Epithelial cell of esophagus (primary cell): ENCODE data around the gene CREBBP.

Experiments
- DNase-seq: peaks from one replicate; pipeline ENCODE4 v3.0.0; 2010; ENCODE audit warnings: low read depth
- H3K4me3 ChIP-seq: 2 replicates; pipeline ENCODE4 v1.5.1; 2011; ENCODE audit warnings: mild to moderate bottlenecking, low read length, control low read depth
- TF ChIP-seq, protein P1 (sequence below): IDR thresholded peaks from 2 replicates; pipeline ENCODE4 v1.5.1; 2011; ENCODE audit warnings: low read depth, mild to moderate bottlenecking, low read length, control low read depth, inconsistent platforms; ENCODE audit not compliant: insufficient read depth; ENCODE audit errors: missing control alignments

Gene CREBBP

DNA sequence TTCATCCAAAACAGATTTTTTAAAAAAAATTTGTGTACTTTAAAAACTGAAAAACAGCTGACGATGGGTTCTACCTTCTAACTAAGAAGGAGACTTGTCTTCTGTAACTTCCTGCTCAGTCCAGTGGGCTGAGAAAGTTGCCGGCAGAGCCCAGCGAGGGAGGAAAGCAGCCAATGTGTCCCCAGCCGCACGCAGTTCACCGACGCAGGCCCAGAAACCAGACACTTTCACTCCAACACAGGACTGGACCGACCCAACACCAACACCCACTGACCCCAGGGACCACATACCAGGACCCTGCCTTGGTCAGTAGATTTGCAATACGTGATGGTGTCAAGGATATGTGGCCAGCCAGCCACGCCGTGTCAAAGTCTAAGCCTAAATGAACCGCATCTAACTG, 188.8 kb downstream of the CREBBP start:
- TF ChIP-seq, protein P1, sequence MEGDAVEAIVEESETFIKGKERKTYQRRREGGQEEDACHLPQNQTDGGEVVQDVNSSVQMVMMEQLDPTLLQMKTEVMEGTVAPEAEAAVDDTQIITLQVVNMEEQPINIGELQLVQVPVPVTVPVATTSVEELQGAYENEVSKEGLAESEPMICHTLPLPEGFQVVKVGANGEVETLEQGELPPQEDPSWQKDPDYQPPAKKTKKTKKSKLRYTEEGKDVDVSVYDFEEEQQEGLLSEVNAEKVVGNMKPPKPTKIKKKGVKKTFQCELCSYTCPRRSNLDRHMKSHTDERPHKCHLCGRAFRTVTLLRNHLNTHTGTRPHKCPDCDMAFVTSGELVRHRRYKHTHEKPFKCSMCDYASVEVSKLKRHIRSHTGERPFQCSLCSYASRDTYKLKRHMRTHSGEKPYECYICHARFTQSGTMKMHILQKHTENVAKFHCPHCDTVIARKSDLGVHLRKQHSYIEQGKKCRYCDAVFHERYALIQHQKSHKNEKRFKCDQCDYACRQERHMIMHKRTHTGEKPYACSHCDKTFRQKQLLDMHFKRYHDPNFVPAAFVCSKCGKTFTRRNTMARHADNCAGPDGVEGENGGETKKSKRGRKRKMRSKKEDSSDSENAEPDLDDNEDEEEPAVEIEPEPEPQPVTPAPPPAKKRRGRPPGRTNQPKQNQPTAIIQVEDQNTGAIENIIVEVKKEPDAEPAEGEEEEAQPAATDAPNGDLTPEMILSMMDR, result no peak
- no peak for DNase-seq
- H3K4me3 ChIP-seq, result no peak overlapping the region

DNA sequence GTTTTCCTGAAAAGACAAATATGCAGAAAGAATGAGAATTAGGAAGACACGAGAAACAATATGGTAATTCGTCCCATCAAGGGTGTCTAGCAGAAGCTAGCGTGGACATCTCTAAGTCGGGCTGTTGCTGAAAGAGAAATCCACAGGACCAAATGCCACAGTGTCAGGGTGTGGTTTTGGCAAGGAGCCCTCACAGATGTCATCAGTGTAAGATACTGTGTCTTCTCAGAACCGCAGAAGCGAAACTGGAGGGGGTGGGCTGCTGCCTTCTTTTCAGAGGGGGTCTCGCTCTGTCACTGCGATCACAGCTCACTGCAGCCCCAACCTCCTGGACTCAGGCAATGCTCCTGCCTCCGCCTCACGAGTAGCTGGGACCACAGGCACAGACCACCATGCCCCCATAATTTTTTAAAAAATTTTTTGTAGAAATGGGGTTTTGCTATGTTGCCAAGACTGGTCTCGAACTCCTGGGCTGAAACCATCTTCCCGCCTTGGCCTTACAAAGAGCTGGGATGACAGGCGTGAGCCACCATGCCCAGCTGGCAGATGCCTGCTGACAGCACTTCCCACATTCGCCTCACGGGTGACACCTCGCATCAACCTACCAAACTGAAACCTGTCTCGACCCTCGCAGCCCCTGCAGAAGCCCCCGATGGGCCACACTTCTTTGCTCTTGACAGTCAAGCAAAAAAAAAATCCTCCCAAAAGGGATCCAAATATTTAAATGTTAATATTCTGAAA, 189.4 kb downstream of the CREBBP start:
- DNase-seq, result no peak
- H3K4me3 ChIP-seq, result no peak overlapping the region
- TF ChIP-seq, protein P1, result no peak

DNA sequence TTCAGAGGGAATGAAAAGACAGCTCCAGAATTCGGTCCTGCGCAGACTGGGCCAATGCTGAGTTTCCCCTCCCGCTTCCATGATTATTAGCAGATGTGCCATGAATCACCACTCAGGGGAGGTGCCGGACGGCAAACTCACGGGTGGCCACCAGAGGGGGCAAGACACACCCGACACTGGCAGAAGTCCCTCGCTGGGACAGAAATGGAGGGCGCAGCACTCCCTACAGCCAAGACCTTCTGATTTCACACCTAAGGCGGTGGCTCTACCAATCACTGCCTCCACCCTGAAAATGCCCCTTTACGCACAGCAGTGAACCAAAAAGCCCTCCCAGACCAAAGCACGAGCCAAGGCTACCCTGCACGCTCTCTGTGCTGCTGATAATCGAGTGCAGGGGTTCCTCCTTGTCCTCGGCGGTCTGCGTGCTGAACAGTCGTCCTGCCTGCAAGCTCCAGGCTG, 190.0 kb downstream of the CREBBP start:
- H3K4me3 ChIP-seq, result no peak overlapping the region
- TF ChIP-seq, protein P1, result peak; percentile 95
- DNase-seq, result peak; percentile 91

DNA sequence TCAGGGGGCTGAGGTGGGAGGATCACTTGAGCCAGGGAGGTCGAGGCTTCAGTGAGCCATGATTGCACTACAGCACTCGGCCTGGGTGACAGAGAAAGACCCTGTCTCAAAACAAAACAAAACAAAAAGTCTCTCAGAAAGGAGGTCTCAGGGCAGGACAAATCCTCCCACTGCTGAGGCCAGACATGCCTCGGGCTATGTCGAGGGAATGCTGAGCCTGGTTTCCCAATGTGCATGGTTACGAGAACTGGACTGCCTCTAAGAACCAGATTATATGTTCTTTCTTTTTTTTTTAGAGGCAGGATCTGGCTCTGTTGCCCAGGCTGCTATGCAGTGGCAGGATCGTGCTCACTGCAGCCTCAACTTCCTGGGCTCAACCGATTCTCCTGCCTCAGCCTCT, 190.8 kb downstream of the CREBBP start:
- no peak for DNase-seq
- no peak overlapping the region for H3K4me3 ChIP-seq
- TF ChIP-seq, protein P1, result no peak

DNA sequence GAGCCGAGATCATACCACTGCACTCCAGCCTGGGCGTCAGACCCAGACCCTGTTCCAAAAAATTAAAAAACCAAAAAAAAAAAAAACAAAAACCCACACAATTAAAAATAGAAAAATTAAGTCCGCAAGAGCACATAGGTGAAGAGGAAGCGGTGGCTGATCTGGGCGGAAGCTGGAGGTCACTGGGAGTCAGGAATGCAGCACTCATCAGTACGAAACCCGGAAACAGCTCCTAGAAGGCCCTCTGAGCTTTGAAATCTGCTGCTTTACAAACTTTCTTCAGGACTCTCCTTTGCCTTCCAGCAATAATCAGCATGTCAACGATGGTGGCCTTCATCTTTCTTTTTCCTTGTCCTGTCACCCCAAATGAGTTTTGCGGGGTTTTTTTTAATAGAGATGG, 192.7 kb downstream of the CREBBP start:
- no peak for DNase-seq
- TF ChIP-seq, protein P1, result no peak
- H3K4me3 ChIP-seq, result no peak overlapping the region

DNA sequence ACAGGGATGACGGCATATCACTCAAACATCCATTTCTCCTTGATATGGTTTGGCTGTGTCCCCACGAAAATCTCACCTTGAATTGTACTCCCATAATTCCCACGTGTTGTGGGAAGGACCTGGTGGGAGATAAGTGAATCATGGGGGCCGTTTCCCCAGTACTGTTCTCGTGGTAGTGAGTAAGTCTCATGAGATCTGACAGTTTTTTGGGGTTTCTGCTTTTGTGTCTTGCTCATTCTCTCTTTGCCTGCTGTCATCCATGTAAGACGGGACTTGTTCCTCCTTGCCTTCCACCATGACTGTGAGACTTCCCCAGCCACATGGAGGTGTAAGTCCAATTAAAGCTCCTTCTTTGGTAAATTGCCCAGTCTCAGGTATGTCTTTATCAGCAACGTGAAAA, 193.5 kb downstream of the CREBBP start:
- TF ChIP-seq, protein P1, result no peak
- no peak overlapping the region for H3K4me3 ChIP-seq
- no peak for DNase-seq

DNA sequence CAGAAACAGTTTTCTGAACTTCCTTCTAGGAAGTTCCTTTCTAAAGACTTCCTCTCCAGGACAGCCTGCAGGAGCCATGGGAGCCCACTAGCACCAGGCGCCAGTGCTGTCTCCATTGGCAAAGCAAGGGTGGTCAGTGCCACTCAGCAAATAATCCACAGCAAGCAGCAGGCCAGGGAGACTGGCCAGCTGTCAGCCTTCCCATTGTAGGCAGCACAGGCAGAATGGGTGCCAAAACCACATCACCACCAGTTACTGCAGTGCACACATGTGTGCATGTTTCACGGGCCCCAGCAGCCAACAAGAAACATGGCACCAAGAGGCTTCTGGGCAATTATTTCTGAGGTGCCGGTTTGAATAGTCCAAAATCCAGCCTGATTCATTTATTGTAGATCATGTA, 199.3 kb downstream of the CREBBP start:
- TF ChIP-seq, protein P1, result no peak
- DNase-seq, result no peak
- no peak overlapping the region for H3K4me3 ChIP-seq
